SK-N-SH (cell line): ENCODE data around the gene KMT2B. TPM values are rescaled to one million over a fixed set of nuclear protein-coding genes. Genes with fewer than 3 reads are reported as not detected.

Source experiments
- CTCF ChIA-PET: fragments of 300-600, 350-600 bp; formaldehyde crosslinking; extraction: SDS; loops from one replicate; lab custom pipeline; 2021; lab: Yijun Ruan, JAX
- POLR2A ChIA-PET: fragments of 350-600 bp; sonication (Branson Sonifier 250); formaldehyde crosslinking; extraction: SDS; loops from one replicate; lab custom pipeline; 2020; ENCODE audit warnings: antibody characterized with exemption, inconsistent platforms; lab: Yijun Ruan, JAX
- DNase-seq: peaks from one replicate; pipeline ENCODE4 v3.0.0; 2012
- H2AFZ ChIP-seq: fragments of 200-600 bp; sonication (generic); 2 replicates; pipeline ENCODE4 v1.8.1; 2016; ENCODE audit warnings: antibody characterized with exemption, mild to moderate bottlenecking, low read depth
- H3F3A ChIP-seq: fragments of 200-600 bp; sonication (generic); replicated peaks from 2 replicates; pipeline ENCODE3; 2016; ENCODE audit warnings: antibody characterized with exemption, mild to moderate bottlenecking; ENCODE audit not compliant: insufficient read depth
- H3K27ac ChIP-seq, 2 experiments: fragments of 200-500 bp in 1 of 2; fragments of 200-600 bp in 1 of 2; sonication (Bioruptor generic) in 1 of 2; sonication (generic), shearing (Covaris generic) in 1 of 2; 2 replicates each; pipeline versions ENCODE4 v1.5.1 to v1.6.1; 2014 to 2016; ENCODE audit warnings: low read depth in 2 of 2, inconsistent platforms in 1 of 2, low read length in 1 of 2, mild to moderate bottlenecking in 1 of 2, mixed read lengths in 1 of 2
- H3K27me3 ChIP-seq: fragments of 200-600 bp; sonication (generic), shearing (Covaris generic); 2 replicates; pipeline ENCODE4 v1.6.1; 2016; ENCODE audit warnings: mixed run types; ENCODE audit not compliant: insufficient read depth
- H3K36me3 ChIP-seq, 2 experiments: fragments of 200-500 bp in 1 of 2; fragments of 200-600 bp in 1 of 2; sonication (Bioruptor generic) in 1 of 2; sonication (generic) in 1 of 2; replicated peaks in 1 of 2; 2 replicates each; pipeline versions ENCODE3 to v1.5.1; 2014 to 2016; ENCODE audit warnings: low read length in 1 of 2, mild to moderate bottlenecking in 1 of 2; ENCODE audit not compliant: insufficient read depth in 2 of 2, control insufficient read depth in 1 of 2
- H3K4me1 ChIP-seq, 2 experiments: fragments of 200-500 bp in 1 of 2; fragments of 200-600 bp in 1 of 2; sonication (Bioruptor generic) in 1 of 2; sonication (generic), shearing (Covaris generic) in 1 of 2; 2 replicates each; pipeline versions ENCODE4 v1.5.1 to v1.6.1; 2014 to 2016; ENCODE audit warnings: low read depth in 1 of 2, low read length in 1 of 2, mixed run types in 1 of 2; ENCODE audit not compliant: insufficient read depth in 2 of 2, control insufficient read depth in 1 of 2
- H3K4me2 ChIP-seq: fragments of 200-600 bp; sonication (generic), shearing (Covaris generic); 2 replicates; pipeline ENCODE4 v1.6.1; 2017; ENCODE audit warnings: mixed run types
- H3K4me3 ChIP-seq, 2 experiments: fragments of 200-500 bp in 1 of 2; fragments of 200-600 bp in 1 of 2; sonication (Bioruptor generic) in 1 of 2; sonication (generic), shearing (Covaris generic) in 1 of 2; 2 replicates each; pipeline versions ENCODE4 v1.5.1 to v1.8.1; 2014 to 2016; ENCODE audit warnings: low read depth in 2 of 2, inconsistent platforms in 1 of 2, low read length in 1 of 2, mild to moderate bottlenecking in 1 of 2, mixed read lengths in 1 of 2, moderate library complexity in 1 of 2
- H3K79me2 ChIP-seq: fragments of 200-600 bp; sonication (generic); 2 replicates; pipeline ENCODE4 v1.8.1; 2017; ENCODE audit warnings: mild to moderate bottlenecking; ENCODE audit not compliant: insufficient read depth
- H3K9ac ChIP-seq: fragments of 200-600 bp; sonication (generic); 2 replicates; pipeline ENCODE4 v1.6.1; 2017; ENCODE audit warnings: mixed run types
- H3K9me2 ChIP-seq: fragments of 200-600 bp; sonication (generic); 2 replicates; pipeline ENCODE4 v1.6.1; 2017; ENCODE audit warnings: mixed run types
- H3K9me3 ChIP-seq: fragments of 200-600 bp; sonication (generic); 2 replicates; pipeline ENCODE4 v1.6.1; 2017; ENCODE audit warnings: mixed run types, mild to moderate bottlenecking, moderate library complexity
- H4K20me1 ChIP-seq: fragments of 200-600 bp; sonication (generic); 2 replicates; pipeline ENCODE4 v1.6.1; 2017; ENCODE audit warnings: mild to moderate bottlenecking, mixed run types; ENCODE audit not compliant: insufficient read depth
- CHD2 ChIP-seq: fragments of 150-350 bp; IDR thresholded peaks from 2 replicates; pipeline ENCODE4 v1.6.1; 2018; ENCODE audit warnings: low read length; ENCODE audit not compliant: partially characterized antibody
- CTCF ChIP-seq: fragments of 200-600 bp; sonication (generic); IDR thresholded peaks from 2 replicates; pipeline ENCODE4 v1.6.1; 2017; ENCODE audit warnings: antibody characterized with exemption, mild to moderate bottlenecking, moderate library complexity
- ELF1 ChIP-seq: IDR thresholded peaks from 2 replicates; pipeline ENCODE4 v1.4.0; 2012
- EP300 ChIP-seq, 2 experiments: IDR thresholded peaks; 2 replicates each; pipeline versions ENCODE4 v1.4.0 to v1.6.1; 2012; ENCODE audit warnings: borderline replicate concordance in 1 of 2, low read depth in 1 of 2, low read length in 1 of 2
- FOXJ3 ChIP-seq: sonication (generic); formaldehyde crosslinking; IDR thresholded peaks from 2 replicates; pipeline ENCODE4 v1.5.1; 2020; ENCODE audit warnings: mild to moderate bottlenecking, missing genetic modification reagents
- FOXM1 ChIP-seq: IDR thresholded peaks from 2 replicates; pipeline ENCODE4 v1.4.0; 2012; ENCODE audit warnings: low read depth, mild to moderate bottlenecking
- GABPA ChIP-seq: IDR thresholded peaks from 2 replicates; pipeline ENCODE4 v1.4.0; 2012; ENCODE audit warnings: low read depth, mild to moderate bottlenecking
- GATA2 ChIP-seq: sonication (generic); formaldehyde crosslinking; IDR thresholded peaks from 2 replicates; pipeline ENCODE4 v1.5.0; 2020; ENCODE audit warnings: mild to moderate bottlenecking, missing genetic modification reagents
- MAX ChIP-seq: IDR thresholded peaks from 2 replicates; pipeline ENCODE4 v1.4.0; 2012; ENCODE audit warnings: low read depth
- MEF2A ChIP-seq: IDR thresholded peaks from 2 replicates; pipeline ENCODE4 v1.4.0; 2012; ENCODE audit warnings: low read depth, borderline replicate concordance
- MXI1 ChIP-seq: IDR thresholded peaks from 2 replicates; pipeline ENCODE4 v1.6.1; 2012; ENCODE audit warnings: mild to moderate bottlenecking, low read depth, low read length, improper control_type of control experiment
- NFIC ChIP-seq: IDR thresholded peaks from 2 replicates; pipeline ENCODE4 v1.4.0; 2012; ENCODE audit warnings: borderline replicate concordance
- NRF1 ChIP-seq: IDR thresholded peaks from 2 replicates; pipeline ENCODE4 v1.6.1; 2012; ENCODE audit warnings: low read depth, mild to moderate bottlenecking, low read length
- POLR2AphosphoS5 ChIP-seq: IDR thresholded peaks from 2 replicates; pipeline ENCODE4 v1.6.1; 2012; ENCODE audit warnings: low read depth, low read length
- RAD21 ChIP-seq: IDR thresholded peaks from 2 replicates; pipeline ENCODE4 v1.6.1; 2012; ENCODE audit warnings: mild to moderate bottlenecking, low read length
- RCOR1 ChIP-seq: fragments of 150-350 bp; IDR thresholded peaks from 2 replicates; pipeline ENCODE4 v1.6.1; 2017; ENCODE audit warnings: antibody characterized with exemption, low read length
- REST ChIP-seq: IDR thresholded peaks from 2 replicates; pipeline ENCODE4 v1.6.1; 2012; ENCODE audit warnings: mild to moderate bottlenecking, low read depth, low read length, moderate library complexity
- RFX5 ChIP-seq: IDR thresholded peaks from 2 replicates; pipeline ENCODE4 v1.6.1; 2012; ENCODE audit warnings: mild to moderate bottlenecking, improper control_type of control experiment, low read length
- SIN3A ChIP-seq: IDR thresholded peaks from 2 replicates; pipeline ENCODE4 v1.6.1; 2012; ENCODE audit warnings: low read depth, mild to moderate bottlenecking, low read length, moderate library complexity, borderline replicate concordance
- SMC3 ChIP-seq: IDR thresholded peaks from 2 replicates; pipeline ENCODE4 v1.6.1; 2012; ENCODE audit warnings: low read depth, low read length, improper control_type of control experiment
- USF1 ChIP-seq: IDR thresholded peaks from 2 replicates; pipeline ENCODE4 v1.4.0; 2012; ENCODE audit warnings: low read depth, borderline replicate concordance
- USF2 ChIP-seq: fragments of 150-350 bp; IDR thresholded peaks from 2 replicates; pipeline ENCODE4 v1.6.1; 2017; ENCODE audit warnings: antibody characterized with exemption, low read length, low read depth, borderline replicate concordance
- YY1 ChIP-seq: IDR thresholded peaks from 2 replicates; pipeline ENCODE4 v1.4.0; 2012; ENCODE audit warnings: low read depth, mild to moderate bottlenecking
- ZBTB33 ChIP-seq: IDR thresholded peaks from 2 replicates; pipeline ENCODE4 v1.4.0; 2012; ENCODE audit warnings: low read depth, borderline replicate concordance
- WGBS: methylation state at CpG from one replicate; pipeline ENCODE4 v1.1.6; 2017; ENCODE audit warnings: low lambda C conversion rate; 5-methylcytosine and 5-hydroxymethylcytosine counted together
- polyA plus RNA-seq, 3 experiments: library from polyadenylated mRNA; depleted of rRNA; stranded (reverse); fragments of >200 nt; gene quantifications; 2 replicates each; pipeline ENCODE4 v1.2.3, GENCODE V29; 2012

KMT2B gene
- 18.2 and 29.2 TPM in 2 replicates for polyA plus RNA-seq (2012; rRNA removed)
- polyA plus RNA-seq (2012; cell fraction: cytosol; rRNA removed): 9.4 and 13.7 TPM in 2 replicates
- polyA plus RNA-seq (2012; cell fraction: nucleus; rRNA removed): 150 and 238 TPM in 2 replicates

- peak; percentile 99 for DNase-seq
- Histone ChIP-seq H3K36me3 (peaks cover 6 to 25% of the 10 kb centered on the region in 2 experiments), H2AFZ (peak within 1 kb of the TSS; percentile 86), H3K9me2 (no peaks in the 10 kb centered on the region), H3K27ac (peak within 1 kb of the TSS; percentile 62 to 95), H3F3A (peaks cover 6% of the 10 kb centered on the region), H3K4me3 (peak within 1 kb of the TSS; percentile 88 to 91), H3K9me3 (no peaks in the 10 kb centered on the region), H3K4me2 (peak within 1 kb of the TSS; percentile 97), H3K4me1 (peaks cover 5 to 24% of the 10 kb centered on the region in 2 experiments; a peak in 3 of 4 replicates), H3K9ac (peak within 1 kb of the TSS; percentile 69), H3K79me2 (peaks cover 28% of the 10 kb centered on the region), H4K20me1 (peaks cover 28% of the 10 kb centered on the region), H3K27me3 (no peaks in the 10 kb centered on the region)
- ChIA-PET POLR2A (interaction anchor here (1.2 kb wide), 1 partner anchor 23 kb away, joined by 3 read pairs; no protein-coding TSS in a partner anchor), CTCF (interaction anchor here (1.0 to 1.9 kb wide), 4 partner anchors 19 to 162 kb away, joined by 3 to 4 read pairs (median 3); no protein-coding TSS in a partner anchor)
- no CpG with 5 or more reads among the region's 109 CpGs for WGBS
- TF ChIP-seq CHD2 (no peak), NRF1 (0 out of 2 replicates have a peak, but pooled peaks have one; percentile 5), SIN3A (no peak), GABPA (no peak), ZBTB33 (no peak), FOXJ3 (CRISPR knock-in tag) (no peak), RFX5 (no peak), RAD21 (no peak), RCOR1 (no peak), YY1 (peak; percentile 68), CTCF (no peak), POLR2AphosphoS5 (no peak), MXI1 (no peak), REST (no peak), ELF1 (peak; percentile 88; the same call in 1 of the 2 replicates), MEF2A (no peak), SMC3 (no peak), USF1 (no peak), FOXM1 (no peak), EP300 (IDR thresholded peaks at IDR 0.05; ENCODE audit: borderline replicate concordance in 1 of 2, low read depth in 1 of 2, low read length in 1 of 2) (no peak), NFIC (no peak), GATA2 (CRISPR knock-in tag) (no peak), MAX (no peak), USF2 (no peak)
These were observed at the start of gene KMT2B for GRCh38 chr19:35717665-35718344. KMT2B (plus strand) TSS chr19:35718003; CDS start chr19:35718019, 16 bp downstream.
